Adipose tissue (tissue), 3 donors: Measurements from ENCODE around the gene COBL. TPM values are rescaled to one million over a fixed set of nuclear protein-coding genes. Genes with fewer than 3 reads are reported as not detected.
"Not testable (repeated sequence)": the region's sequence is repeated elsewhere in the genome, so short reads cannot be mapped to it uniquely, and the experiment has no call there.

ENCODE experiments used
- H3K27ac ChIP-seq: one replicate; pipeline ENCODE4 v1.5.1; 2013; ENCODE audit warnings: low read depth, low read length
- WGBS, 3 donors: extraction: QIAGEN DNeasy Blood & Tissue Kit; methylation state at CpG; one replicate each; pipeline ENCODE4 v1.1.7; 2013; 5-methylcytosine and 5-hydroxymethylcytosine counted together
- polyA plus RNA-seq, 3 donors: library from polyadenylated mRNA; stranded (reverse); fragments of 200-250 nt; gene quantifications; one replicate each; pipeline ENCODE4 v1.2.3, GENCODE V29; 2013
- donor health status: healthy with polysubstance abuse.
- donor health status: Bipolar disorder and iron deficiency.
- donor health status: healthy.

COBL gene
- polyA plus RNA-seq, 3 donors = 1.8 to 8.0 (median 4.8) TPM

DNA sequence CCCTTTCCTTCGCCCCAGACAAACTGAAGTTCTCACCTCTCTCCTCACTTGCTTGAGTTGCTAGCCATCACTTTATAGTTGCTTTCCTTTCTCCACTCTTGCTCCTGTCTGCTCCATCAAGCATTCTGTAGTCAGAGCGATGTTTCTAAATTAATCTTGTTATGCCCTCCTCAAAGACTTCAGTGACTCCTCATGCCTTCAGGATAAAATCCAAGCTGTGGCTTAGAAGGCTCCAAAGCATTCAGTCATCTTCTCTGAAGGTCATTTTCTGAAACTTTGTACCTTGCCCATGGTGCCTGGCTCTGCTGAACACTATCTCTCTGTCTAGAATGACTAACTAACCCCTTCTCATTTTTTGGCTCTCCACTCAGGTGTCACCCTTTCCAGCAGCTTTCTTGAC is 311.5 kb downstream of the COBL start:
- WGBS, 3 donors = 95 to 100% (median 98%) methylated on average over 2 of the region's 2 CpGs
- H3K27ac ChIP-seq = no peak overlapping the region

DNA sequence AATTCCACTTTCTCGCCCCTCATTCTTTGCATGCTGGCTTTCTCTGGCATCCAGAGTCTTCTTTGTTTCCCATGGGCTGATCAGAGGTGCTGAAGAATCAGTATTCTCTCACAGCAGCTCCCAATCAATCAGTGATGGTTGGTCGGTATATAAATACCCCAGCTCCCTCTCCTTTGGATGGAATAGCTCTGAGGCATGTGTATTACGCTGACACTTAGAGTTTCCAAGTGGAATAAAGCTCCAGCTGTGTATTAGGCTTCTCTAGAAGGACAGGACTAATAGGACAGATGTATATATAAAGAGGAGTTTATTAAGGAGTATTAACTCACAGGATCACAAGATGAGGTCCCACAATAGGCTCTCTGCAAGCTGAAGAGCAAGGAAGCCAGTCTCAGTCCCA is 315.7 kb downstream of the COBL start:
- H3K27ac ChIP-seq = no peak overlapping the region
- 57 to 64% (median 60%) methylated on average over 3 of the region's 3 CpGs for WGBS, 3 donors

DNA sequence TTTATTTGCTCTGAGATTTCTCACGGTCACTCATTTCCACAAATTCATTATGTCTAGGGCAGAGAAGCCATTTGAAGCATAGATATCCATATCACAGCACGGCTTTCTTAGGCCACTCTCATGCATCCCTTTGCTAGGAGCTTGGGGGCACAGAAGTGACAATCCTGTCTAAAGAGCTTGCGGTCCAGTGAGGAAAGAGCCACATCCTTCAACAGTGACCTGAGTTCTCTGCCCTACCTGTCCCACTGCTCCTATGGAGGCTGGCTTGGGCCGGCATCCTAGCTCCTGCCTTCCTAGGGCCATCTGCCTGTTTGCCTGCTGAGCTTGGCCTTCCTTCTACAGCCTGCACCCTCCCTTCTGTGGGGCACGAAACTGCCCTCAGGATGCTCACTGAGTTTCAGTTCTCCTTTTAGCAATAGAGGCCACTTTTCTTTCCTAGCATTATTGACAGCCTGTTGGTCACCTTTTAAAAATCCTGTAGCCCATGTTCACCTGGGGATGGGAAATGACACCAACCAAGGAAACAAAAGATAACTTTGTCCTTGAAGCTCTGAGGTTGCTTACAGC is 321.8 kb downstream of the COBL start:
- 78 to 86% (median 86%) methylated on average over 5 of the region's 5 CpGs for WGBS, 3 donors
- no peak overlapping the region for H3K27ac ChIP-seq

GRCh38 chr7:50990214-50990613 is 326.4 kb downstream of the COBL start:
- WGBS, 3 donors = 91 to 93% (median 91%) methylated on average over 1 of the region's 1 CpG
- not testable (repeated sequence) for H3K27ac ChIP-seq

DNA sequence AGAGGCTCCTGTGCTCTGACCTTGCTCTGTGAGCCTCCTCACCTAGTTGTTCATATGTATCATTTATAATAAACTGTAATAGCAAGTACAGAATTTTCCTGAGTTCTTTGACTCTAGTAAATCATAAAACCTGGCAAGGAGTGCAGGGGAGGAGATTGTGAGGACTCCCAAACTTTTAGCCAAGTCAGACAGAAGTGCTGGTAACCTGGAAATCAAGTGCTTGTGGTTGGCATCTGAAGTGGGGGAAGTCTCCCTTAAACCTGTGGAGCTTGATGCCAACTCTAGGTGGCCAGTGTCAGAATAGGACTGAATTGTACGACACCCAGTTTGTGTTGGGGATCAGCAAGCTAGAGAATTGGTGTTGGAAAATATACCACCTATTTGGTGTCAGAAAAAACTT is 327.6 kb downstream of the COBL start:
- H3K27ac ChIP-seq = no peak overlapping the region
- 84 to 95% (median 95%) methylated on average over 1 of the region's 1 CpG for WGBS, 3 donors

DNA sequence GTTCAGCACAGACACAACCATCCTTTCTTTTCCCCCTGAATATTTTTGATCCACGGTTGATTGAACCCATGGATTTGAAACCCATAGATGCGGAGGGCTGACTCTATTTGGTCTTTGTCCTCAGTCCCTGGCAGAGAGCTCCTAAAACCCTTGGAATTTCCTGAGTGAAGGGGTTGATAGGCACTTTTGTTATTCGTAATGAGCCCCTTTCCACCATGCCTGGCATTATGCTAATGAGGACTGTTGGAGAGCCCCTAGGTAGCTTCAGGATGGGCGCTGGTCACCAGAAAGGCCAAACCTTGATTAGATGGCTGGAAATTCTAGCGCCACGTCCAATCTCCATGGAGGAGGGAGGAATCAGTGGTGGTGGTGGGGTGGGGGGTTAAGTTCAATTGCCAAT is 328.1 kb downstream of the COBL start:
- WGBS, 3 donors = 89 to 93% (median 93%) methylated on average over 6 of the region's 6 CpGs
- no peak overlapping the region for H3K27ac ChIP-seq

DNA sequence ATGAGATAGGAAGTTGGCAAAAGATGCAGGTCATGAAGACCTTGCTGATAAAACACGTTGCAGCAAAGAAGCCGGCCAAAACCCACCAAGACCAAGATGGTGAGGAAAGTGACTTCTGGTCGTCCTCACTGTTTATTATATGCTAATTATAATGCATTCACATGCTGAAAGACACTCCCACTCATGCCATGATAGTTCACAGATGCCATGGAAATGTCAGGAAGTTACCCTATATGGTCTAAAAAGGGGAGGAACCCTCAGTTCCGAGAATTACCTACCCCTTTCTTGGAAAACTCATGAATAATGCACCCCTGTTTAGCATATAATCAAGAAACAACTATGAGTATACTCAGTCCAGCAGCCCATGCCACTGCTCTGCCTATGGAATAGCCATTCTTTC is 331.5 kb downstream of the COBL start:
- 64 to 79% (median 71%) methylated on average over 4 of the region's 4 CpGs for WGBS, 3 donors
- no peak overlapping the region for H3K27ac ChIP-seq

GRCh38 chr7:50983850-50984249 is 332.8 kb downstream of the COBL start:
- no peak overlapping the region for H3K27ac ChIP-seq
- 24 to 50% (median 39%) methylated on average over 1 of the region's 1 CpG for WGBS, 3 donors

DNA sequence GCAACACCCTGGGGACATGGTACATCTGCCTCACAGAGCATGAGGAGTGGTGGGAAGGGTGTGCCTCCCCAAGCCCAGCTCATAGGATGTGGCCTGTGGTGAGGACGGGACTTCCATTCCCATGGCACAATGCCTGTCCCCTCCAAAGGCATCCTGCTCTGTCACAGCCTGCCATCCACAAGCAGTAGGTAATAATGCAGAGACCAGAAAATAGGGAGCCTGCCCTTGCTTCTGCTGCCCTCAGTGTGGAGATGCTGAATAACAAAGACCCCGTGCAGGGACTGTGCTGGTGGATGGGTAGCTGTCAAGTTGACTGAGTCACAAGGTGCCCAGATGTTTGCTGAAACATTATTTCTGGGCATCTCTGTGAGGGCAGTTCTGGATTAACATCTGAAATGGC is 334.0 kb downstream of the COBL start:
- 68 to 83% (median 70%) methylated on average over 2 of the region's 2 CpGs for WGBS, 3 donors
- no peak overlapping the region for H3K27ac ChIP-seq

DNA sequence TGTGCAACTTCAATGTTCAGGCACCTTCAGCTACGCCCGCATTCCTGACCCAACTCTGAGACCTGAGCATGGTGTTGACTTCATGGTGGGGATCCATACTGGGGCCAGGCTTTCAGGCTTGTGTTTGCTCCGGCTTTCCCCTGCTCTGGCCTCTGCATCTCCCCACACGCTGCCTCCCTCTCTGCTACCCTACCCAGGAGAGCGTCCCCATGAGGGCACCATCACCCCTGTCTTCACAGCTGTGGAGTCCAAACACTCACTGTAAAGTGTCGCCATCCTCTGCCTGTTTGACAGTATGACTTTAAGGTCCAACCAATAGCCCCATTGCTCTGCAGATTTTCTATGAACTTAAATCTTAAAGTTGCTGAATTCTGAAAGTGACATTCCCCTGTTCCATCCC is 334.9 kb downstream of the COBL start:
- 87 to 95% (median 91%) methylated on average over 6 of the region's 6 CpGs for WGBS, 3 donors
- H3K27ac ChIP-seq = no peak overlapping the region

- WGBS, 3 donors = 90 to 98% (median 91%) methylated on average over 3 of the region's 3 CpGs
- H3K27ac ChIP-seq = no peak overlapping the region
Observed at GRCh38 chr7:50980411-50980810, 336.2 kb downstream of the COBL start.

DNA sequence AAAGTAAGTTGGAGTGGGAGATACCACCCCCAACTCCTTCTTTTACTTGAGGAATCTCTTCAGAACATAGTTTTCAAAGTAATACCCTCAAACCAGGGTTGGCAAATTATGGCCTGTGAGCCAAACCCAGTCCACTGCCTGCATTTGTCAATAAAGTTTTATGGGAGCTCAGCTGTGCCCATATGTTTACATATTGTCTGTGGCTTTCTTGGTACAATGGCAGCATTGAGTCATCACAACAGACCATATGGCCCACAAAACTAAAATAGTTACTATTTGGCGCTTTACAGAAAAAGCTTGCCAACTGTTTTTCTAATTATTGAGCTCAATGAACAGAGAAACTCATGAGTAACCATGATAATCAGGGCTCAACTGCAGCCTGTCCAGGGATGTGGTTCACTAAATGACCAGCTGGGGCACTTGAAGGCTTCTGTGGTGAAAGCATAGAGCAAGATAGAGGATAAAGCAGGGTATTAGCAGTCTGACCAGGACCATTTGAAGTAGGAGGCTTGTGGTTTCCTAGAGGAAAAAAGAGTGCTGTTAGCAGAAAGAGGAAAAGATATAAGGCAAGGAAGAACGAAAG is 337.9 kb downstream of the COBL start:
- 80 to 96% (median 82%) methylated on average over 2 of the region's 2 CpGs for WGBS, 3 donors
- no peak overlapping the region for H3K27ac ChIP-seq

DNA sequence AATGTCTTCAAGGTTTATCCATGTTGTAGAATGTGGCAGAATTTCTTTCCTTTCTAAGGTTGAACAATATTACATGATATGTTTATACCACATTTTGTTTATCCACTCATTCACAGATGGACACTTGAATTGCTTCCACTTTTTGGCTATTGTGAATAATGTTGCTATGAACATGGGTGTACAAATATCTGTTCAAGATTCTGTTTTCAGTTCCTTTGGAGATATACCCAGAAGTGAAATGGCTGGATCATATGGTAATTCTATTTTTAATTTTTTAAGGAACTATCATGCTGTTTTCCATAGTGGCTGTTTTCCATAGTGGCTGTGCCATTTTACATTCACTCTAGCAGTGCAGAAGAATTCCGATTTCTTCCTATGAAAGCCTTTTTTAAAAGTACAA is 339.2 kb downstream of the COBL start:
- no peak overlapping the region for H3K27ac ChIP-seq
- WGBS, 3 donors = 85 to 95% (median 92%) methylated on average over 1 of the region's 1 CpG

- H3K27ac ChIP-seq = no peak overlapping the region
- 91 to 97% (median 95%) methylated on average over 4 of the region's 4 CpGs for WGBS, 3 donors
Observed at GRCh38 chr7:50976064-50976463, 340.5 kb downstream of the COBL start.

- 59 to 80% (median 59%) methylated on average over 5 of the region's 5 CpGs for WGBS, 3 donors
- no peak overlapping the region for H3K27ac ChIP-seq
Observed at GRCh38 chr7:50974240-50974639, 342.4 kb downstream of the COBL start.

DNA sequence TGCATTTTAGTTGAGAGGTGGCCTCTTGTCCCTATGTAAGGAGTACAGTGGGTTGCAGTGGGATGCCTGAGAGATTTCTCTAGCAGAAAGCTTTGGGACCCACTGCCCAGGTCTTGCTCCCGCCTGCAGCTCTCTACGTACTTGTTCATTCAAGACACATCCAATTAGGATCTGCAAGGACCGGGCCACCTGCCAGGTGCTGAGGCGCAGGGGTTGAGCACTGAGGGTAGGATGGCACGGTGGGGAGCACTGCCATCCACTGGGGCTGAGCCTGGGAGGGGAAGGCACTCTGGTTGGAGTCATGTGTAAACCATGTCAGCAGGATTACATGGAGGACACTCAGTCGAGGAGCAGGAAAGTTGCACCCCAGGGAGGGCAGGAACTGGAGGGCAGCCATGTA is 342.8 kb downstream of the COBL start:
- 81 to 97% (median 88%) methylated on average over 6 of the region's 6 CpGs for WGBS, 3 donors
- H3K27ac ChIP-seq = no peak overlapping the region

- 29 to 83% (median 73%) methylated on average over 7 of the region's 7 CpGs for WGBS, 3 donors
- H3K27ac ChIP-seq = no peak overlapping the region
Observed at GRCh38 chr7:50970092-50970491, 346.5 kb downstream of the COBL start.
